Stimulated activated effector memory CD8-positive, alpha-beta T cell treated with anti-CD3 and anti-CD28 coated beads, Interleukin-12 subunit alpha, Interleukin-12 subunit beta, amount 100 ng/mL, for 72 hours (primary cell): ENCODE measurements around the gene KLHL25.
A peak's percentile ranks its signal among the peaks of the same experiment; 100 is the strongest.

Experiments
- ATAC-seq: fragments of 150-1000 bp; cut with Tn5 transposase; 2 replicates; pipeline ENCODE4 v1.10.0; 2021
- DNase-seq, 2 donors: peaks; one replicate each; pipeline ENCODE4 v3.0.0; 2021 to 2022; ENCODE audit warnings: low spot score in 2 of 2
- H3K27ac Mint-ChIP-seq: one replicate; pipeline ENCODE4 v1.8.0; 2022; ENCODE audit warnings: mild to moderate bottlenecking, mixed read lengths
- H3K36me3 Mint-ChIP-seq: one replicate; pipeline ENCODE4 v1.8.0; 2022; ENCODE audit warnings: mild to moderate bottlenecking, mixed read lengths
- H3K4me1 Mint-ChIP-seq: one replicate; pipeline ENCODE4 v1.8.0; 2022; ENCODE audit warnings: mixed read lengths
- H3K4me3 Mint-ChIP-seq: one replicate; pipeline ENCODE4 v1.8.0; 2022; ENCODE audit warnings: mild to moderate bottlenecking, mixed read lengths
- H3K9me3 Mint-ChIP-seq: one replicate; pipeline ENCODE4 v1.8.0; 2022; ENCODE audit warnings: mixed read lengths

The KLHL25 gene

DNA sequence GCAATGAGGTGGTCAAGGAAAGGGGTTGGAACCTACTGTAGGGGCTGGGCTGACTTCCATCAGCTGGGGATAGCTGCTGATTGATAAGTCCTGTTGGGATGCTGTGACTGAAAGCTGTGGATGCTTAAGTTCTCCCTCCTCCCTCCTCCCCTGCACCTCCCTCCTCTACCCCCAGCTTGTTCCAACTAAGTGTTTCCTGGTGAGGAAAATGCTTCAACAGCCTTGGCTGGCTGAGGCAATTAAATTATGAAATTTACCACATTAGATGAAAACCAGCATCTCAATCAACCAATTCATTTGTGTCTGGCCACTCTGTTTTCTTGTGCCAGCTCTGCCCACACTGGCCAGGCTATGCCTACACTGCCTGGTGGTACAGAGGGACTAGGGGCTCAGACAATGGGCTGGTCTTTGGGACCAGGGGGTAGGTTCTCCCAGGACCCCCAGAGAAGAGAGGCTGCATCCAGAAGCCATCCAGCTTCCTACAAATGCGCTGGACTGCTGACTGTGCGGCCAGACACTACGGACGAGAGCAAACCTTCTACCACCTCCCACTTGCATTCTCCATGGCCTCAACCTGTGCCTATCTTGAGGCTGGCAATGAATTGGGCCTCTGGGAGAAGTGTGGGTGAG is 2.5 kb downstream of the KLHL25 start:
- Mint-ChIP-seq H3K27ac (no peak overlapping the region), H3K4me3 (peak overlapping the region; percentile 80), H3K36me3 (peaks cover 13% of the 10 kb centered on the region), H3K9me3 (no peaks in the 10 kb centered on the region), H3K4me1 (peaks cover 51% of the 10 kb centered on the region)
- ATAC-seq (no peak), DNase-seq (no peak)

DNA sequence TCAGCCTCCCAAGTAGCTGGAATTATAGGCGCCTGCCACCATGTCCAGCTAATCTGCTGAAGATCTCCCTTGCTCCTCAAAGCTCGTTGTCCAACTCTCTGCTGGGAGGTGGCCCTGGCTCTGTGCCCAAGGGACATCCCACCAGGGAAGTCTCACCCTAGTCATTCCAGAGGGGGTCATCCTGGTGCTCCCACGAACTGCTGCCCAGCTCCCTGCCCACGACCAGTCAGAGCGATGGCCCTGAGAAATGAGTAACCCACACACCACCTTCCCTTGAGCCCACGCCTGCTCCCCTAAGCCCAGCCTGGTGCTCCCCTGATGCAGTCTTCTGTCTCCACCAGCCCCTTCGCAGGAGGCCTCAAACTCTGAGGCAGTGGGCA is 5.2 kb downstream of the KLHL25 start:
- Mint-ChIP-seq H3K36me3 (peaks cover 13% of the 10 kb centered on the region), H3K4me1 (peaks cover 56% of the 10 kb centered on the region), H3K4me3 (no peak overlapping the region)

DNA sequence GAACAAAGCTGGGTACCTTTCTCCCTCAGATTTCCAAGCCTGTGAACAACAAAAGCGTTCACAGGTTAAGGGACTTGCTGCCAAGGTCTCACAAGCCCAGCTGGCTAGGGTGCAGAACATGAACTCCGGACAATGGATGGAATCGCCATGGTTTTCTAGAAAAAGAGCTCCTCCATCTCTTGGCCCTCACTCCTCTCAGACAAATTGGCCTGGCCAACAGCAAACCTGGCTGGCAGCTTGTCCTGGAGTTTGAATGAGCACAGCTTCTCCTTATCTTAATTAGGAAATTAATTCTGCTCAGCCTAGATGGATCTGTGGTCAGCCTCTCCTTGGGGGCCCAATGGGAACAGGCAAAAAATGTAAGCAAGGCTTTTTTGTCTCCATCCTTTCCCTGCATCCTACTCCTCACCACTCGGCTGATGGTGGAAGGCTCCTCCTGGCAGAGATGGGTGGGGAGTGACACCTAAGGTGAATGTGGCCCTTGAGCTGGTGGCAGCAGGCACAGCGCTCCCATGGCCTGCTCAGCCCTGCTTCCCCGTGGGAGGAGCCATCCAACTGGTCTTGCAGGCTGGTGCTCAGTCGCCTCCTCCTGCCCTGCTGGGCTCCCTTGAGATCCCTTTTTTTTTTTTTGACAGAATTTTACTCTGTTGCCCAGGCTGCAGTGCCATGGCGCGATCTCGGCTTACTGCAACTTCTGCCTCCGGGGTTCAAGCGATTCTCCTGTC is 5.8 kb downstream of the KLHL25 start:
- peaks cover 55% of the 10 kb centered on the region for H3K4me1 Mint-ChIP-seq
- H3K36me3 Mint-ChIP-seq = peaks cover 11% of the 10 kb centered on the region
- no peaks in the 10 kb centered on the region for H3K9me3 Mint-ChIP-seq

More for the DNA sequence above, 5.2 kb downstream of the KLHL25 start:
- no peak for DNase-seq
- Mint-ChIP-seq H3K9me3 (no peaks in the 10 kb centered on the region), H3K27ac (no peak overlapping the region)
- no peak for ATAC-seq

DNA sequence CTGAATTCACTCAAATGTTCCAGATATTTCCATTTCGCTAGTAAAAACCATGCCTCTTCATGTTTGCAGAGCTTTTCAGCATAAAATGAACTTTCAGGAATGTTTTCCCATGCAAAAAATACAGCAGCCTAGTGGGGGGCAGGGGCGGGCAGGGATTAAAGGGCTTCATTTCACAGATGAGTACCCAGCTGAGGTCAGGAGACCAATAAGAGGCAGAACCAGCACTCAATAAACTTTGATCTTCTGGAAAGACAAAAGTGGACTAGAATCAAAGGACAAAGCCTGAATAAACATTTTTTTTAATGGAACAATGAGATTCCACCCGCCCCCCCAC is 8.0 kb downstream of the KLHL25 start:
- H3K36me3 Mint-ChIP-seq = peaks cover 7% of the 10 kb centered on the region
- ATAC-seq (no peak), DNase-seq (no peak)
- peaks cover 49% of the 10 kb centered on the region for H3K4me1 Mint-ChIP-seq
- no peak overlapping the region for H3K4me3 Mint-ChIP-seq
- H3K27ac Mint-ChIP-seq = peak overlapping the region; percentile 43
- no peaks in the 10 kb centered on the region for H3K9me3 Mint-ChIP-seq

More for the DNA sequence above, 5.8 kb downstream of the KLHL25 start:
- ATAC-seq (no peak), DNase-seq (no peak)
- H3K27ac Mint-ChIP-seq = peak overlapping the region; percentile 61
- no peak overlapping the region for H3K4me3 Mint-ChIP-seq

DNA sequence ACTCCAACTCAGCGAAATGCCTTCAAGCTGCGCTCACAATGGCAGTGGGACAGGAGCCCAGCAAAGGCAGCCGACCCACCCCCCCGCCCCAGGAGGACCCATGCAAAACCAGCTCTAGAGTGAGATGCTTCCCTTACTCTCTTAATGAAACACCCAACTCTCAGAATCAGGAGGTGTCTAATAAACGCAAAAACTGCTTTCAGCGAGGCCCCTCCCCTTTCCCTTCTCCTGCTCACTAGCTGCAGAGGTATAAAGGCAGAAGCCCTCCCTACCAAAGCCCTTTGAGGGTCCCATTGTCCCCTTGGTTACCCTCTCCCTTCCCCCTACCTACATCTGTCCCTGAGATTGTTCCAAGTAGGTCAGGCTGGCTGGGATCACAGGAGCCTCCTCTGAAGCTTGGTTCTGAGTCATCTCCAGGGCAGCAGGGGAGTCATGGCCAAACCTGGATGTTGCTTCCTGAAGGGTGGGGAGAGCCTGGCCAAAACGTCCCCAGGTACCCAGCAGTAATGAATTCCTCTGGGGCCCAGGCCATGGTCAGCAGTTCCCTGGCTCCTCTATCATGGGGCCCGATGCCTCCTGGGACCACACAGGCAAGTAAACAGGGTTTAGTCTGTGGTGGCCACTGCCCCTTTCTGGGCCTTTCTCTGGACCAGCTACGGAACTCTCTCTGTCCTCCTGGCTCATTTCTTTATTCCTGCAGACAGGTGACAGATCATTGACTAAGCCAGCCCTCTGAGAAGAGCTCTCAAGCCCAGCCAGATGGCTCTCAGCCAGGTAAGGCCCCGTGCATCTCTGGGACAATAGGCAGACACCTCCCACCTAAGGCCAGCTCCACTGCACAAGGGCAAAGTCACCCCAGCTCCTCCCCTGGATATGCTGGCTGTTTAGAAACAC is 8.6 kb downstream of the KLHL25 start:
- no peaks in the 10 kb centered on the region for H3K9me3 Mint-ChIP-seq
- ATAC-seq (peak; percentile 41), DNase-seq (no peak)
- H3K4me1 Mint-ChIP-seq = peaks cover 50% of the 10 kb centered on the region
- H3K36me3 Mint-ChIP-seq = peaks cover 7% of the 10 kb centered on the region
- H3K4me3 Mint-ChIP-seq = peak overlapping the region; percentile 44
- H3K27ac Mint-ChIP-seq = peak overlapping the region; percentile 43

DNA sequence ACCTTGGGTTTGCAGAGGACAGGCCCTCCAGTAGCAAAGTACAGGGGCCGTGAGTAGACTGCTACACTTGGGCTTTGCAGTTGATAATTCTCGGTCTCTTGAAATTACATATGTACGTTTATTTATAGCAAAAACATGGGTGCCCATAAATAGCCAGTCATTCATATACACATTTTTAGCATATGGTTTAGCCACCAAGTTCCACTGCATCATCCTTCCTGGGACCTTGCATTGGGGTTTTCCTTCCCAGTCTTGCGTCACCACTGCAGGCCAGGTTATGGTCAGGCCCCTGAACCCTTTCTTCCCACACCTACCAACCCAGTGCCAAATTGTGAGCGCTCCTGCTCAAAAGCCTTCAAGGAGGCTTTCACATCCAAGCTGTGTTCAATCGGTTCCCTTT is 12.7 kb downstream of the KLHL25 start:
- no peak for DNase-seq
- no peak overlapping the region for H3K4me3 Mint-ChIP-seq
- H3K4me1 Mint-ChIP-seq = peaks cover 59% of the 10 kb centered on the region
- no peaks in the 10 kb centered on the region for H3K36me3 Mint-ChIP-seq
- peak overlapping the region; percentile 75 for H3K27ac Mint-ChIP-seq
- no peaks in the 10 kb centered on the region for H3K9me3 Mint-ChIP-seq
- no peak for ATAC-seq

DNA sequence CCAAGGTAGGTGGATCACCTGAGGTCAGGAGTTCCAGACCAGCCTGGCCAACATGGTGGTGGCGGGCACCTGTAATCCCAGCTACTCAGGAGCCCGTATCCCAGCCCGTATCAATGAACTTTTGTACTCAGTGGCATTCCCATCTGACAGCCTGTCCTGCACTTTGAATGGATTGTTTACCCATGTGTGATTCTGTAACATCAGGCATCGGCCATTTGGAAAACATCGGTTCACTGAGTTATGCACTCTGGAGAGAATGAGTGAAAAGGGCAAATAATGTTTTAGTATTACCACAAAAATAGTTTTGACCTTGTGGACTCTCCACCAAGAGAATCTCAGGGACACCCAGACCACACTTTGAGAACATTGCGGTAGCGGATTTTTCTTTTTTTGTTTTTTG is 13.6 kb downstream of the KLHL25 start:
- peaks cover 55% of the 10 kb centered on the region for H3K4me1 Mint-ChIP-seq
- no peak overlapping the region for H3K27ac Mint-ChIP-seq
- ATAC-seq (no peak), DNase-seq (no peak)
- no peaks in the 10 kb centered on the region for H3K36me3 Mint-ChIP-seq
- no peaks in the 10 kb centered on the region for H3K9me3 Mint-ChIP-seq
- no peak overlapping the region for H3K4me3 Mint-ChIP-seq

DNA sequence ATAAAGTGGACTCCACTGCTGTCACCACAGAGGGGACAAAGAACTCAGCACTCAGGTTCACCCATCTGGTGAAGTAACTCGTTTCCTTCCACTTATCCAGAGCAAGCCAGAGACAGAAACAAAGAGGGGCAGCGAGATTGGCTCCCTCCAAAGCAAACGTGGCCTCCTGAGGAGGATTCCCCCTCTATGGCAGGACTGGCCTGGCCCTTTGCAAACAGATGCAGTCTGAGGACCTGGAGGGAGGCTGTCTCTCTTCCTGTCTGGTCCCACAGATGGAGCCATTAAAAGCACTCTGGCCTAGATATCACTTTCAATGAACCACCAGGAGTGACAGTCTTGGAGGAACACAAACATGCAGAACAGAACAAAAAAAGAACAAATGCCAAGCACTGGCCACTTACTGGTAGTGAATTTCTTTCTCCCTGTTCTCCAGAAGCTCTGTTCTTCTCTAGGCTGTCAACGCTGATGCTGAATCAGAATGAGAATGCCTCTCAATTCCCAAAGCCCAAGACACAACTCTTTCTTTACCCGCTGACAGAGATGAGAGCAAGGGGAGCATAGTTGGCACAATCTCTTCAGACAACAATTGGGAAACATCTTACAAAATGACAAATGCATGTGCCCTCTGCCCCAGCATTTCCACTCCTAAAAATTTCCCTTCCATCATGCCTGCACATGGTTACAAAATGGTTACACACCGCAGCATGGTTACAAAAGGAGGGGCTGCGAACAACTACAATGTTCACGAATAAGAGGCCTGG is 14.3 kb downstream of the KLHL25 start:
- ATAC-seq (no peak), DNase-seq (no peak)
- H3K27ac Mint-ChIP-seq = no peak overlapping the region
- H3K36me3 Mint-ChIP-seq = no peaks in the 10 kb centered on the region
- no peaks in the 10 kb centered on the region for H3K9me3 Mint-ChIP-seq
- H3K4me1 Mint-ChIP-seq = peaks cover 48% of the 10 kb centered on the region
- H3K4me3 Mint-ChIP-seq = no peak overlapping the region

DNA sequence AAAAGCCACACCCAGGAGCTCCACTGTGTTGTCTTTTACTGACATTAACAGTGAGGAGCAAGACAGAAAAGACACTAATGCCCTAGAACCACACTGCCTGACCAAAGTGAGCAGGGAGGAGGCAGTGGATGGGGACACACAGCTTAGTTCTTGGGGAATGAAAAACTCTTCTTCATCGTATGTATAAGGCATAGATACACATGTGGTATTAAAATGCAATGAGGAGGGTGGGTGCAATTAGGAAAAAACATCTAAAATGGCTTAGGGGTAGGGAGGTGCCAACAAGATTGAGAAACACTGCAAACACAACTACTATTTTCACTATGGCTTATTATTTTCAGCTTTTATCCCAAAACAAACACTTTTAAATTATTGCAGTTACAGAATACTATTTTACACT is 15.5 kb downstream of the KLHL25 start:
- no peak overlapping the region for H3K27ac Mint-ChIP-seq
- H3K4me3 Mint-ChIP-seq = no peak overlapping the region
- no peaks in the 10 kb centered on the region for H3K36me3 Mint-ChIP-seq
- ATAC-seq = no peak
- peaks cover 44% of the 10 kb centered on the region for H3K4me1 Mint-ChIP-seq
- no peaks in the 10 kb centered on the region for H3K9me3 Mint-ChIP-seq
- DNase-seq = no peak

DNA sequence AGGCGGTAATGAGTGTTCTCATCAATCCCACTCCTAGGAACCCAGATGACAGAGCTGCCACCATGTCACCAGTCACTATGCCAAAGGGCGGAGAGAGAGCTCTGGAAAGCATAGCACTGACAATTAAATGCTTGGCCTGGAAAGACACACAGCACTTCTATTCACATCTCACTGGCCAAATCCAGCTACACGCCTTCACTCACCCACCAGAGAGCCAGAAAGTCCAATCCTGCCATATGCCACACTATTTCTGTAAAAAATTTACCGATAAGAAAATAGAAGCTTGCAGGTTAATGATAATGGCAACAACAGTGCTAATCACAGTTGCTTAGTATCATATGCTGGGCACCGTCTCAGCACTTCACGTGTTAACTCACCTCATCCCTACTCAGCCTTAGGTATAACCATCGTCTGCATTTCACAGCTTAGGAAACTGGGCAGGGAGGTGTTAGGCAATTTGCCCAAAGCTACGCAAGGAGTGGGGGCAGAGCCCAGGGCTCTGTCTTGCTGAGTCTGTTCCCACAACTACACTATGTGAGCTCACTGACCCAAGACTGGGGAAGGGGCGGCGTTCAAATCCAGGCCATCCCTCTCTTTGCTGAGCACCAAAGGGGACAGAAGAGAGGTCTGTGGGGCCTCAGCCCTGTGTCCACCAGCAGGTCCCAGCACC is 16.5 kb downstream of the KLHL25 start:
- ATAC-seq (no peak), DNase-seq (no peak)
- no peaks in the 10 kb centered on the region for H3K9me3 Mint-ChIP-seq
- no peak overlapping the region for H3K4me3 Mint-ChIP-seq
- H3K4me1 Mint-ChIP-seq = peaks cover 46% of the 10 kb centered on the region
- no peak overlapping the region for H3K27ac Mint-ChIP-seq
- no peaks in the 10 kb centered on the region for H3K36me3 Mint-ChIP-seq

DNA sequence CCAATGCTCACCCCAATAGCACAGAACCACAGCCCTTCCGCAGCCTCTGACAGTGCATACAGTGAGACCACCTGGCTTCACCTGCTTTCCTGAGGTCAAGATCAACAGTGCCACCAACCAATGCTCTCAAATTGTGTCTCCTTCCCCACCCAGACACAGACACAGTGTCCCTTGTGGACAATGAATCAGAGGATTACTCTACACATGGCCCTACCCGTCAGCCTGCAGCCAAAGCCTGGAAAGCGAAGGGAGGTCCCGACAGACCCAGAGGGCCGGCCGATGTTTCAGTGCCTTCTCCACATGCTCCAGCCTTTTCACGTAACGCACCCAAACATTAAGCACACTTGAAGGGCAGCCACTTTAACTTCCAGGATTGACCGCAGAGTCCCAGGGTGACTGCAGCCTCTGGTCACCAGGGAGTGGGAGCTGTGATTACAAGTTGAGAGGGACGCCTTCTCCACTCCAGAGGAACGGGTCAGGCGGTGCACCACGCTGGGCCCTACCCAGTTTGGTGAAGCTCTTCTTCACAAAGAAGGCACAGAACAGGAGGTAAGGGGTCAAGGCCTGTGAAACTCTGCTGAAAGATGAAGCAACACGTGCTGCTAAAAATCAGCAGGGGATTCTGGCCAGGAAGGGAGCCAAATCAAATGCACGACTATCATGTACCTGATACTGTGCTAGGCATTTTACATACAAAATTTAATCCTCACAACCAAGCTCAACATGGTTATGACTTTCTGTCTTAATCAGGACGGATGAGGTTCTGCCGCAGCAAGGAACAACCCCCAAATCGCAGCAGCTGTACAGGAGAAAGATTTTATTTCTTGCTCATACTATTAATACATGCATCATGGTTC is 17.2 kb downstream of the KLHL25 start:
- peaks cover 50% of the 10 kb centered on the region for H3K4me1 Mint-ChIP-seq
- DNase-seq = no peak
- no peak overlapping the region for H3K4me3 Mint-ChIP-seq
- no peaks in the 10 kb centered on the region for H3K36me3 Mint-ChIP-seq
- H3K9me3 Mint-ChIP-seq = no peaks in the 10 kb centered on the region
- no peak overlapping the region for H3K27ac Mint-ChIP-seq
- no peak for ATAC-seq

DNA sequence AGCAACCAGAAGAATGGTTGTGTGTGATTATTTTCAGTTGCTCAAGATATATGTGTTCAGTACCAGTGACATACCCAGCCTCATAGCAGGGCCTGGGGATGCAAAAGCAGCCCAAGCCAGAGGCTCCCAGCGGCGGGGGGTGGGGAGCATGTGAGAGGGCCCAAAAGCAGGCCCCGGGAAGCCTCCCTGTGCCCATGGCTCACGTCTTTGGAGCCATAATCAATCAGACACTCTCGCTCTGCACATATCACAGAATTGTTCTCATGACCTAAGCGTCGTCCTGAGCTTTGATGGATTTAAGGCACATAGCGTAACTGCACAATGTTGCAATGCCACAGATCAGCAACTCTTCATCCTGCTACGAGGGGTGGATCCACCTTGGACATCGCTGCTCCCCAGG is 20.8 kb downstream of the KLHL25 start:
- H3K4me3 Mint-ChIP-seq = no peak overlapping the region
- H3K27ac Mint-ChIP-seq = no peak overlapping the region
- no peaks in the 10 kb centered on the region for H3K9me3 Mint-ChIP-seq
- no peak for DNase-seq
- peaks cover 25% of the 10 kb centered on the region for H3K4me1 Mint-ChIP-seq
- no peaks in the 10 kb centered on the region for H3K36me3 Mint-ChIP-seq
- ATAC-seq = no peak

DNA sequence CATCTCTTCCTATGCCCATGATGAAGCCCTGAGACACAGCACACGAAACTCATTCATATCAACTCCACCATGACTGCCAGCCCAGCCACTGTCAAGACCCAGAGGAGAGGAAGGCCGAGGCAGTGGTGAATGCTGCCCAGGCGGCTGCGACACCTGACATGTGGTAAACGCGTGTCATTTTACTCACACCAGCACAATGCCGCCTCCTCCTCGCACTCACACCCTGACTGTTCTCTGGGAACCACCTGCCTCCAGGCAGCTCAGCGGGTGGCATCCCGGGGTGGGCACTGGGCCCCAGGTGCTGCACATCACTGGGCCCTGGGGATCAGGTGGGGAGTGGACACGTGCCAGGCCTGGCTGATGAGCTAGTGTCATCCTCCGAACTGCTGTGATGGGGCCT is 21.5 kb downstream of the KLHL25 start:
- DNase-seq (no peak), ATAC-seq (no peak)
- Mint-ChIP-seq H3K27ac (peak overlapping the region; percentile 44), H3K4me3 (no peak overlapping the region), H3K36me3 (no peaks in the 10 kb centered on the region), H3K9me3 (no peaks in the 10 kb centered on the region), H3K4me1 (peaks cover 20% of the 10 kb centered on the region)

DNA sequence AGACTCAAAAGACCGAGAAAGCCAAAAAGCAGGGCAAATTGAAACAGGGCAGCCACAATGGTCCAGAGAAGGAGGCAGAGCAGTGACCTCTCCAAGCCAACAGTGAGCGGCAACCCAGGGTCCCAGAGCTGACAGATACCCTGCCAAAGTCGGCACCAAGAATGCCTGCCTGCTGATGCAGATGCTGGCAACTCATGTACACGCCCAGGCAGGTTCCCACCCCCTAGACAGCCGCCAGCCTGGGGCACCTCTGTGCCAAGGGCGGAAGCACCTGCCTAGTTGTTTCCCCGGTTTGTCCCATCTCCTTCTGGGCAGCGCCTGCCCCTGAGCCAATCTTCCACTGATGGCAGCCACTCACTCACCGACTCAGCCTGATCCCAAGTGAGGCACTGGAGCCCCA is 22.1 kb downstream of the KLHL25 start:
- ATAC-seq (no peak), DNase-seq (no peak)
- Mint-ChIP-seq H3K36me3 (no peaks in the 10 kb centered on the region), H3K4me3 (no peak overlapping the region), H3K4me1 (peaks cover 16% of the 10 kb centered on the region), H3K27ac (peak overlapping the region; percentile 44), H3K9me3 (no peaks in the 10 kb centered on the region)
